Astrocyte of the spinal cord (primary cell): Measurements from ENCODE around the gene KCNK4.

ENCODE experiments used
- DNase-seq: peaks from one replicate; pipeline ENCODE4 v3.0.0; 2011; ENCODE audit warnings: low read depth, low spot score
- H3K4me3 ChIP-seq: 2 replicates; pipeline ENCODE4 v1.5.1; 2011; ENCODE audit warnings: low read depth, mild to moderate bottlenecking, low read length, moderate library complexity
- CTCF ChIP-seq: IDR thresholded peaks from 2 replicates; pipeline ENCODE4 v1.5.1; 2012; ENCODE audit warnings: low read depth, mild to moderate bottlenecking, low read length, inconsistent platforms
- in situ Hi-C: cut with HindIII; loops from 2 replicates; pipeline ENCODE4 v1.10.0; 2017; ENCODE audit warnings: low sequenced_read_pairs

Gene KCNK4

GRCh38 chr11:64333556-64333955, 42.5 kb downstream of the KCNK4 start:
- H3K4me3 ChIP-seq, result no peak overlapping the region
- no peak for DNase-seq
- no peak for TF ChIP-seq CTCF
- in situ Hi-C loops, result no loop called here

- in situ Hi-C loops, result no loop called here
- peak; percentile 82 for DNase-seq
- no peak overlapping the region for H3K4me3 ChIP-seq
- TF ChIP-seq CTCF, result no peak
Observed at GRCh38 chr11:64334764-64335735, 43.9 kb downstream of the KCNK4 start.

- TF ChIP-seq CTCF, result no peak
- in situ Hi-C loops, result no loop called here
- no peak for DNase-seq
- no peak overlapping the region for H3K4me3 ChIP-seq
Observed at GRCh38 chr11:64337538-64338249, 46.6 kb downstream of the KCNK4 start.

- no peak overlapping the region for H3K4me3 ChIP-seq
- in situ Hi-C loops, result no loop called here
- DNase-seq, result no peak
- no peak for TF ChIP-seq CTCF
Observed at GRCh38 chr11:64338716-64339115, 47.6 kb downstream of the KCNK4 start.

- in situ Hi-C loops, result no loop called here
- DNase-seq, result no peak
- no peak for TF ChIP-seq CTCF
- no peak overlapping the region for H3K4me3 ChIP-seq
Observed at GRCh38 chr11:64339286-64339685, 48.2 kb downstream of the KCNK4 start.

- in situ Hi-C loops, result no loop called here
- no peak for TF ChIP-seq CTCF
- H3K4me3 ChIP-seq, result no peak within 1 kb of the TSS
- no peak for DNase-seq
Observed at GRCh38 chr11:64339754-64340408, 48.8 kb downstream of the KCNK4 start, which contains the start of gene CCDC88B. TSS of gene CCDC88B (plus strand) at chr11:64340204. CDS start at chr11:64340267, 63 bp downstream.
